Embryonic facial prominence (tissue), 1 donor: ENCODE data around the gene WDR88.
A peak's percentile ranks its signal among the peaks of the same experiment; 100 is the strongest.

Source experiments
- DNase-seq: peaks from one replicate; pipeline ENCODE4 v3.0.0-alpha.2; 2016; ENCODE audit errors: extremely low spot score

The WDR88 gene, protein sequence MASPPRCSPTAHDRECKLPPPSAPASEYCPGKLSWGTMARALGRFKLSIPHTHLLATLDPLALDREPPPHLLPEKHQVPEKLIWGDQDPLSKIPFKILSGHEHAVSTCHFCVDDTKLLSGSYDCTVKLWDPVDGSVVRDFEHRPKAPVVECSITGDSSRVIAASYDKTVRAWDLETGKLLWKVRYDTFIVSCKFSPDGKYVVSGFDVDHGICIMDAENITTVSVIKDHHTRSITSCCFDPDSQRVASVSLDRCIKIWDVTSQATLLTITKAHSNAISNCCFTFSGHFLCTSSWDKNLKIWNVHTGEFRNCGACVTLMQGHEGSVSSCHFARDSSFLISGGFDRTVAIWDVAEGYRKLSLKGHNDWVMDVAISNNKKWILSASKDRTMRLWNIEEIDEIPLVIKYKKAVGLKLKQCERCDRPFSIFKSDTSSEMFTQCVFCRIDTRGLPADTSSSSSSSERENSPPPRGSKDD

DNA sequence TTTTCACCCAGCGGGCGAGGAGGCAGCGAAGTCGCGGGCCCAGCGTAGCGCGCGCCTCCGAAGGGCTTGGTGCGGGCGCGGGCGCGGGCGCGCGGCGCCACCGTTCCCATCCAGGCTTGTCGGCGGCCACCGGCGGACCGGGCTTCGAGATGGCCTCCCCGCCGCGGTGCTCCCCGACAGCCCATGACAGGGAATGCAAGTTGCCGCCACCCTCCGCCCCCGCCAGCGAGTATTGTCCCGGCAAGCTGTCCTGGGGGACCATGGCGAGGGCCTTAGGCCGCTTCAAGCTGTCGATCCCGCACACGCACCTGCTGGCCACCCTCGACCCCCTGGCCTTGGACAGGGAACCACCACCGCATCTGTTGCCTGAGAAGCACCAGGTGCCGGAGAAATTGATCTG, at the start of gene WDR88:
WDR88 (plus strand) TSS at position 94 of the 400 bp plus-strand sequence; CDS start at position 150, 56 bp downstream.
- DNase-seq: no peak

DNA sequence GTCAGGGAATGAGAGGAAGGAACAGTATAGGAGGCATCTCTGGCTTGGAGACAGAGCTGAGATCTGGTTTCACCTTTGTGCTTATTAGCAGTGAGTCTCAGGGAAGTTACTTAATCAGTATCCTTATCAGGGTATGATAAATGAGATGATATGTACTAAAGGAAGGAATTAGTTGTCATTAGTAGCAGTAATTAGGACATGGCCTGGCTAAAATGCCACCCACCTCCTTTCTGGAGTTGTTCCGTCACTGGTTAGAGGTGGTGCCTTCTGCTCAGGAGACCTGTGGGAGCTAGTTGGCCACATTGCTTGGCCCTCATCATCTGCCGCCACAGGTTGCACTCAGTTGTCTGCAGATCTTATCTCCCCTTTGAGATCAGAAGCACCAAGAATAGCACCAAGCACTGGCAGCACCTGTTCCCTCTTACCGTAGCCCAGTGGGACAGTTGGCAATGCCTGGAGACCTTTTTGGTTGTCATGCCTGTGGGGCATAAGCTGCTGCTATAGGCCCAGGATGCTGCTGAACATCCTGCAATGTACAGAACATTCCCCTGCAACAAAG, 46.3 kb upstream of the WDR88 start:
- DNase-seq: no peak

DNA sequence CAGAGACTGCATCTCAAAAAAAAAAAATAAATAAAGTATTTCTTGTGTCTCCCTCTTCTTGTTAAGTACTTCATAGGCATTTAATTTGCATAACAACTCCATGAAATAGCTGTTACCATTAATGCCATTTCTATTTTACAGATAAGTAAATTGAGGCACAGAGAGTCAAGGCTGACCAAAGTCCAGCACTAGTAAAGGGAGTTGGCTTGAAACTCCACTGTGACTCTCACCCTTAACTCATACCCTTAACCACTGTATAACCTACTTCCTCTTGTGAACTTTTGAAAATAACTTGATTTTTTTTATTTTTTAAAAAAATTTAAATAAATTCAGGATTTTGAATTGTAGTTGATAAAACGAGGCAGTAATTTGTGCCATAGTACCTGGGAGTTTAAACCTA, 45.0 kb upstream of the WDR88 start:
- DNase-seq: no peak

DNA sequence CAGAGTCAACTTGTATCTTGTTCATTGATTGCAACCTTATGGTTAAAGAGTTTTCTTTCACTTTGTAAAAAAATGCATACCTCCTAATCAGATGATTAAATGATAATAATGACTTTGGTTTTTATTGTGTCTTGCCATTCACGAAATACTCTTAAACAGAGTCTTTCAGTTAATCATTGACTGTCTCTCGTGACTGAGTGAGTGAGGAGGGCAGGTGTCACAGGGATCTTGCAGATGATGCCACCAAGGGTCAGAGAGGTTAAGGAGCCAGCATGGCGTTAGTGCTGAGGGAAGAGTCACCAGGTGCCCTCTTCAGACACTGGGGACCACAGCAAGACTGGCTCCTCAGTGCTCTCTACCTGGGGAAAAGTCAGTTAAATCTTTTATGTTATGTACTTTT, 42.9 kb upstream of the WDR88 start:
- no peak for DNase-seq

DNA sequence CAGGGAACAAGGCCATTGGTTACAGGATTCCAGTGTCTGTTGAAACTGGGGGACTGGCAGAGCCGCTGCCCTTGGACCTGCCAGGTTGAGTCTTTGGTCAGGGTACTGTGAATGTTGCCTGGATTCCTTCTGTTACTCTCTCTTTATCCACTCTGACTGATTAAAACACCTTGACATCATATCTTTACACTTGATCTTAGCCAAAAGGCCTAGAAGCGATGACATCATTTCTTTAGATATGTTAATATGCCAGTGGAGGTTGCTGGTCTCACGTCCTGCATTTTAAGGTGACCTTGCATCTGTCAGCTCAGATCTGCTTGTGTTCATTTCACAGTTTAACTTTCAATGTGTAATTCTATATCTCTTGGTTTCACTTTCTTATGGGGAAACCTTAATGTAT, 41.7 kb upstream of the WDR88 start:
- no peak for DNase-seq

DNA sequence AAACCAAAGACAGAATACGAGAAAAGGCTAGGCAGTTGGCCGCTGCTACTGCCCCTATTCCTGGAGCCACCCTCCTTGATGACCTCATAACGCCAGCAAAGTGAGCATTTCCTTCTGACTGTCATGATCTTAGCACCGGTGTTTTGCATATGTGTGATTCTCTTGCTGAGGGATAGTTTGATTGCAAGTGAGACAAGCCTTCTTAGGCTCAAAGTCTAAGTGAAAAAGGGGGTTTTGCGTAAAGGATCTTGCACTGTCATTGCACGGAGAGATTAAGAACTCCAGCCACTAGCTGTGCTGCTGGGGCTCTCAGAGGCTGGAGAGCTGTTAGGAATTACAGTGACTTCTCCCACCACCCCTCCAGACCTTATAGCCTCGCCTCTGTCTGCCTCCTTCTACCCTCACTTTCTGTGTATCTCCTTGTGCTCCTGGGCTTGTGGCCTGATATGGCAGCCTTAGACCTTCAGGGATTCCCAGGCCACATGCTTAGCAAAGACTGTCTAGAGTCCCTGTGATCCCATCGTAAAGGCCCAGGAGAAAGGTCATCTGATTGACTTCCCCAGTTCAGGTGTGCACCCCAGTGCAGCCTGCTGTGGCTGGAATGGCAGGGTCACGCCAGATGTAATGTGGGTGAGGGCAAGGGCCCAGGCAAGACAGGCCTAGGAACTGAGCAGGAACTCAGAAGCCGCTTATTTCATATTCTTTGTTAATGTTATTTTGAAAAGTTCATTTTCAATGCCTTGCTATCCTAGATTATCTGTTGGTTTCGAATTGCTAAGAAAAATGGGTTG, 38.3 kb upstream of the WDR88 start:
- no peak for DNase-seq

DNA sequence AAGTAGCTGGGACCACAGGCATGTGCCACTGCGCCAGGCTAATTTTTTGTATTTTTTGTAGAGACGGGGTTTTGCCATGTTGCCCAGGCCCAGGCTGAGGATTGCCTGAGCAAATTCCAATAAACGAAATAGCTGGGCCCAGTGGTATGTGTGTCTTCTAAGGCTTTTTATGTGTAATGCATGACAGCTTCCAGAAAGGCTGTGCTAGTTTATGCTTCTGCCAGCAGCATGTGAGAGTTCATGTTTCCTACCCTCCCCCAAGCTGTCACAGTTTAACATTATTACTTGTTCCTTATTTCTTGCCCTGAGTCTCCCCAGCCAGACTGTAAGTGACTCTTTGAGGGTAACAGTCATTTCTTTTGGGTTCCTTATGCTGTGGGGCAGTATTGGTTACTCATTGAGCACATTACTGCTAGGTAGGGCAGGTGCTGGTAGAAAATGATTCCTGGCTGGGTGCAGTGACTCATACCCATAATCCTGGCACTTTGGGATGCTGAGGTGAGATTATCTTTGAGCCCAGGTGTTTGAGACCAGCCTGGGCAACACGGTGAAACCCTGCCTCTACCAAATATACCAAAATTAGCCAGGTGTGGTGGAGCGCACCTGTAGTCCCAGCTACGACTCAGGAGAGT, 37.4 kb upstream of the WDR88 start:
- DNase-seq: no peak

DNA sequence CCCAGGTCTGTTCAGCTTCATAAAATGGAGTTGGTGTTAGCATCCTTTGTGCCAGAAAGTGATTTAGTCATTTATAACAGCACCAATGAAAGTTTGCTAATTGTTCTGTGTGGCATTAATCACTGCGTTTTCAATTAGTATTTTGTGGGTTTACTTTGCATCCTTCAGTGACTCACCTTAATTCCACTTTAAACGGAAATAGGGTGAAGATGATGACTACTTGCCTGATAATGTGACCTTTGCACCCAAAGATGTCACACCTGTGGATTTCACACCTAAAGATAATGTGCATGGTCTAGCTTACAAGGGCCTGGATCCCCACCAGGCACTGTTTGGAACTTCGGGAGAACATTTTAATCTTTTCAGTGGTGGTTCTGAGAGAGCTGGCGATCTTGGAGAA, 35.9 kb upstream of the WDR88 start:
- DNase-seq: no peak

DNA sequence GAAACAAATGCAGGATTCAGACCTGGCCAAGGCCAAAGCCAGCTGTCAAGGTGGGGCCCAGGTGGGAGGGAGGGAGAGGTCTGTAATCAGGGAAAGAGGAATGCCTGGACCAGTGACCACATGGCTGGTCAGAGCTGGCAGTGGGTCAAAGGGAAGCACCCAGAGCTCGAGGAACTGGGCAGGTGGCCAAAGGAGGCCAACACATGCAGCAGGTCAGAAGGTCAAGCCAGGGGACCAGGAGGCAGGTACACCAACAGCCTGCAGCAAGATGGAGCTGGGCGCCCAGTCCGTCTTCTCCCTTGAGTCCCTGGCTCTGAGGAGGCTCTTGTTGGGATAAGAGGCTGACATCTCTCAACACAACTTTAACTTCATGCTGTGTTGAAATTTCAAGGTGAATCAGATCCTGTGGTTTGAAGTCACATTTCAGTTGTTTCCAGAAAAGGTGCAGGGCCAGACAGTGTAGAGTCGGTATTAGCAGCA, 33.8 kb upstream of the WDR88 start:
- no peak for DNase-seq

DNA sequence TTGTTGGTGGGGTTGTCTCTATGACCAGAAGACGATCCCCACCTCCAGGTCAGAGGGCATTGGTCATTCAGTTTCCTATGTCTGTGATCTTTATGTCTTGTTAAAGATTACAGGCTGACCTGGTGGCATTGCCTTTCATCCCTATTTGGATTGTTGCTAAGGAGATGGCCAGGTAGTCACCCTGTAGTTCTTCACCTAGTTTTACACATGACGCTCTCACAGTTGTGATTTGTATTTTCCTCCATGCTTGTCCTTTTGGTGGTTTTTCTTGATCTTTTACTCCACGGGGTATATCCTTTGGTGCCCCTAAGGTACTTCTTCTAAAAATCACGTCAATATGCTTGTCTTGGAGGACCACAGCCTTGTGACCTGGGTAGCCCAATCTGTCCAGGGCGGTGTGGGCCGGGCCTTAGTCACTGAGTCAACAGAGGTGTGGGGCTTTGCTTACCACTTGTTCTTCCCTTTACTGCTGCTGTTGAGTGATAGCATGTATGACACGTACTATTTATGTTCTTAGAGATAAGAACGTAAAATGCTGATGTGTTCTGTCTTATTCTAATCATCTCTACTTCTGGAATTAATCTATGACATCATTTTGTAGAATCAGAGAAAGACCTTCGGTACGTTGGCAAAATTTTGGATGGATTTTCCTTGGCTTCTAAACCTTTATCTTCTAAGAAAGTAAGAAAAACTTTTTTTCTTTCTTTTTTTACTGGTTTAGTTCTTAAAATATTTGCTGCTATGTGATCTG, 30.8 kb upstream of the WDR88 start:
- DNase-seq: no peak

DNA sequence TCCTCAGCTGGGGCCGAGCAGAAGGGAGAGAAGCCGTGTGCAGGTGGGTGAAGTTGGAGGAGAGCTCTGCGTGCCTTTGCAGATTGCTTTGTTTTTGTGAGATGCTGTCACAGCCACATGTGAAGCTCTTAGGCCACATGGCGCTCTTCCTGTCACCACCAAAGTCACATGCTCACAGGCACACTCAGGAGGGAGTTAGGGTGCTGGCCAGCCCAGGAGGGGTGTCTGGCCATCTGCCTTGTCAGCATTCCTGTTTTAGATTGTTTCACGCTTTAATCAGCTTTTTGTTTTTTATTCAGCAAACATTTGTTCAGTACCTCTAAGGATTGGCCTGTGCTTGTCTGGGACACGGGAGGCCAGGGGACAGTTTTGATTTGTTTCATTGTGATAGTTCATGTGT, 29.0 kb upstream of the WDR88 start:
- no peak for DNase-seq

DNA sequence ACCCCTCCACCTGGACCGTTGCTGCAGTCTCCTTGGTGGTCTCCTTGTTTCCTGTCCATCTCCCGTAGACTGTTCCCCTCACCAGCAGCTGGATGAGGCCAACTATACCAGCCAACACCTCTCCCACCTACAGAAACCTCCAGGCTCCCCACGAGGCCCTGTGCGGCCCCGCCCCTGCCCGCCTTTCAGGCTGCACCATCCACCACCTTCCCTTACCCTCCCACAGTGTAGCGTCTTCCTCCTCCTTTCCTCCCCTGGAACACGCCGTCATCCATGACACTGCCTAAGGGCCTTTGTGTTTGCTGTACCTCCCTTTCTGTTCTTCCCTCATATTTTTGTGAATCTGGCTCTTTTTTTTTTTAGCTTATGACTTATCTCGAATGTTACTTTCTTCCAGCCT, 23.8 kb upstream of the WDR88 start:
- no peak for DNase-seq

DNA sequence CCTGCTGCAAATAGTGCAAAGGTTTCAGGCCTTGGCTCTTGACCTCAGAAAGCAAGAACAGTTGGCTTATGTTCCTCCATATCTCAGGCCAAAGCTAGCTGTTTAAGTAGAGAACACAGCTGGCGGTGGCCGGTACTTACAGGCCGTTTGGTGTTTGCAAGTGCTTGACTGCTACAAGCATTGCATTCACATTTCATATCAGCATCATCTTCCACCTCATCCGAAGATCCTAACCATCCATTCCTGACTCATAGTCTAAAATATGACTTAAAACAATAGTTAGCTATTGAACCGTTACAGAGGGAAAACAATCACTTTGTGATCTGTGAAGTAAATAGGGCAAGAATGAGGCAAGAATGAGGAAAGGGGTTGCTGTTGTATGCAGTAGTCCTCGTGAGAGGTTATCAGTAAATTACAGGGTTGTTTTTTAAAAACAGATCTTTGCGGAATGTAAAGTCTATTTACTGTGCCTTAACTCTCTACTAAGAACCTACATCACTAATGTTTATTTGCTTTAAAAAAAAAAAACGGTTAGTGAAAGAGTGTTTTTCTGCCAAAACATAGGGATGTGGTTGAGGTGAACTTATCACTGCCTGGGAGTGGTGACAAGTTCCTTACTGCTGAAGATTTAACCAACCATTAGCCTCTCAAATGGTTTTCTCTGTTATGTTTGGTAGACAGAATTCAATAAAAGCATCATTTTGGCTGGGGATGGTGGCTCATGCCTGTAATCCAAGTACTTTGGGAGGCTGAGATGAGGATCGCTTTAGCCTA, 21.6 kb upstream of the WDR88 start:
- no peak for DNase-seq

DNA sequence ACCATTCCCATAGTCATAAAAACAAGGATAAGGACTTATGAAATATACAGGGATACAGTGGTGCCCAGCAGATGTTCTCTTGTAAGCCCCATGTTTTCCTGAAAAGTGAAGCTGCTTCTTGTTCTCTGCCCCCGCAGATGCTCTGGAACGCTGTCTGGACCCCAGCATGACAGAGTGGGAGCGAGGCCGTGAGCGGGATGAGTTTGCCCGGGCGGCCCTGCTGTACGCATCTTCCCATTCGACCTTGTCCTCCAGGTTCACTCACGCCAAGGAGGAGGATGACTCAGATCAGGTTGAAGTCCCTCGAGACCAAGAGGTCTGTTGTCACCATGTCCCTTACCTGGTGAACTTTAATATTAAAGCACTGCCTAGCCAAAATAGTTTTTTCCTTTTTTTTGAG, 20.3 kb upstream of the WDR88 start:
- DNase-seq: no peak

DNA sequence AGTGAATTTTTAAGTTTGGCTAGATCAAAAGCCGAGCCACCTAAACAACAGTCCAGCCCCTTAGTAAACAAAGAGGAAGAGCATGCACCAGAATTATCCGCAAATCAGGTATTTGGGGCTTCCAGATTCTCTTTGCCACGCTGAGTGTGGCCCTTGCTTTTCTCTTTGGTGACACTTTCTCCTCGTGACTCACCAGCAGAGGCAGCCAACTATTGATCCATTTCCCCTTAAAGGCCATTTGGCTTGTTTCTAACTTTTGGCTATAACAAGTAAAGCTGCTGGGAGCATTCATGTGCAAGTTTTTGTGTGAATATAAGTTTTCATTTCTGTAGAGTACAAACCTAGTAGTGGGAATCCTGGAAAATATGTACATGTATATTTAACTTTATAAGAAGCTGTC, 17.6 kb upstream of the WDR88 start:
- no peak for DNase-seq

DNA sequence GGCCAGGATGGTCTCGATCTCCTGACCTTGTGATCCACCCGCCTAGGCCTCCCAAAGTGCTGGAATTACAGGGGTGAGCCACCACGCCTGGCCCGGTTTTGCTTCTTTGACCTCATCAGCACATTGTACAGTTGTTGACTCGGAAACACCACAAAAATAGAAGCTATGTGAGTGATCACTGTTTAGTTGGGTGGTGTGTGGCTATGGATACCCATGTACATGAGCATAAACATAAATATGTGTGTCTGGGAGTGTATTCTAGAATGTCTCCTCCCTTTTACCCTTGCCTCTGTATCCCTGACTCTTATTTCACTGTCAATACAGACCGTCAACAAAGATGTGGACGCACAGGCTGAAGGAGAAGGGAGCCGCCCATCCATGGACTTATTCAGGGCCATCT, 14.4 kb upstream of the WDR88 start:
- DNase-seq: no peak

DNA sequence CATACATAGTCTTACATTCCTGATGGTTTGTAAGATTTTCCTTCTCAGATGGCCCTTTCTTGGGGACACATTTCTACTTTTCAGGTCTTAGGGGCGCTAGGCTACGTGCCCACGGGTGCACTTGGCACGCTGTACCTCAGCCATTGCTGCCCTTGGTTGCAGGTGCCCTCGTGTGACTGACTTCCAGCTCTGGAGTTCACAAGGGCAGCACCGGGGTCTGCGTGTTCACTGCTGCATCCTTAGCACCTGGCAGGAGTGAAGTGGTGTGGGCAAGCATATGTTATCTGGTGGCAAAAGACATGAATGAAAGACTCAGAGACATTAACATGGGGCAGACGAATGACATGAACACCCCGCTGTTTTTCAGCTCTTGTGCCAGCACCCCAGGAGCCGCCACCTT, 13.3 kb upstream of the WDR88 start:
- no peak for DNase-seq

DNA sequence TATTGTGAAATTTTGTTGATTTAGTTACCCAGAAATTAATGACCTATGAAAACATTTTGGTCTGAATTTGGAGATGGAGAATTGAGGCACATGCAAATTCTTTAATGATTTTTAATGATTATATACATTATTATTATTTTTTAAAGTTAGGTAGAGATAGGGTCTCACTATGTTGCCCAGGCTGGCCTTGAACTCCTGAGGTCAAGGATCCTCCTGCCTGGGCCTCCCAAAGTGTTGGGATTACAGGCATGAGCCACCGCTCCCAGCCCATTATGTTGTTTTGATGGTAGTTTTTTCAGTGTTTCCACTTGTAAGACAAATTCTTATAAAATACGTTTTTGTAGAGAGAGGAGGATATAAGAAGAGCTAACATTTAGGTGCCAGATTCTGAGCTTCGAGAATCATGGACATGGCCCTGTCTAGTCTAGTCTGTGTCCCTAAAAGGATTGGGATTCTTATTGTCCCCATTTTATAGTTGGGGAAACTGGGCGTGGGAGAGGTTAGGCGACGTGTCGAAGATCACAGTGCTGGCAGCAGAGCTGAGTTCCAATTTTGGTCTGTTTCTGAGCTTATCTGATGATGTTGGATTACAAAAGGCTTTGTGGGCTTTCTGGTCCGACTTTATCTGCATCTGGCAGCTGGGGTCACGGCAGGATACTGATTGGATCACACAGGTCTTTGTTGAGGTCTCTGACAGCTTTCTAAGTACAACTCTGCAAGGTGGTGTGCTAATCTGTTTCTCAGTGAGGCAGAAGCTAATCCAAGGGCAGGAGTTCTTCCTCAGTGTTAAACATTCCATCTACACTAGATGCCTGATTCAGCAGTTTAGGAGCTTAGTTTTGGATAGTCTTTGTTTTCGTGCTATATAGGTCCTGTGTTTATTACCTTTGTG, 7.5 kb upstream of the WDR88 start:
- no peak for DNase-seq

DNA sequence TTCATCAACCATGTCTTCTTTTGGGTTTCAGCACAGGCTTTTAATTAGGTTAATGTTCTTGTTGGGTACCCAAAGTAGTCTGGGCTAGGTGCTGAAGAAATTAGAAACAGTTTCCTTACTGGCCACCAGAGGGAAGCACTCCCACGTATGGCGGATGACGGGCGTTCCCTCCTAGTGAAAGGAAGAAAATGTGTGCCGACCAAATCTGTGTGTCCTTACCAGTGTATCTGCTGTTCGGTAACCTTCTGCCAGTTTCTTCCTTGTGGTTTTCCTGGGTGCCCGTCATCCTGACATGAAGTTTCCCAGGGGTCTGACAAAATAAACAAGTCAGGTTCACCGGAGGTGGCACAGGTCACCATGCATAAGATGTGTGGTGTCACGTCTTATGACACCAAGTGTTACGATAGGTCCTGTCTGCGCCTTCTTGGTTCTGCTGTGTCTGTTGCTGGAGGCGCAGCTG, 6.0 kb upstream of the WDR88 start:
- peak; percentile 29 for DNase-seq
